ENCODE measurements around the gene ZGLP1.

GRCh38 chr19:10329555-10329954 is 19.9 kb upstream of the ZGLP1 start:
- TF ChIP-seq CTCF (IDR thresholded peaks at IDR 0.05) (no peak), POLR2A (IDR thresholded peaks at IDR 0.05) (no peak)

All from ovary (tissue), 3 donors.